Spleen (tissue), 11 donors: Measurements from ENCODE around the gene HTR6. TPM values are rescaled to one million over a fixed set of nuclear protein-coding genes. Genes with fewer than 3 reads are reported as not detected.

ENCODE experiments used
- DNase-seq: peaks from one replicate; pipeline ENCODE4 v3.0.0-alpha.2; 2020
- H3K27ac ChIP-seq, 8 donors: fragments of 200-600 bp; sonication (generic) in 7 of 8; 1 replicate in 4 of 8; 2 replicates in 4 of 8; pipeline versions ENCODE4 v1.5.0 to v1.8.0; 2016 to 2021; ENCODE audit warnings: inconsistent platforms in 4 of 8, mild to moderate bottlenecking in 4 of 8, moderate library complexity in 1 of 8
- H3K27me3 ChIP-seq, 7 donors: fragments of 200-600 bp; sonication (generic) in 6 of 7; replicated peaks in 1 of 7; 1 replicate in 4 of 7; 2 replicates in 3 of 7; pipeline versions ENCODE4 v1.5.0 to v1.8.0; 2016 to 2021; ENCODE audit warnings: inconsistent platforms in 3 of 7, mild to moderate bottlenecking in 1 of 7
- H3K36me3 ChIP-seq, 6 donors: fragments of 200-600 bp; sonication (generic) in 5 of 6; 1 replicate in 4 of 6; 2 replicates in 2 of 6; pipeline versions ENCODE4 v1.5.0 to v1.8.0; 2016 to 2021; ENCODE audit warnings: inconsistent platforms in 2 of 6
- H3K4me1 ChIP-seq, 6 donors: fragments of 200-600 bp; sonication (generic) in 5 of 6; 1 replicate in 3 of 6; 2 replicates in 3 of 6; pipeline versions ENCODE4 v1.5.0 to v1.8.0; 2016 to 2021; ENCODE audit warnings: inconsistent platforms in 3 of 6
- H3K4me3 ChIP-seq, 8 donors: fragments of 200-600 bp; sonication (generic) in 7 of 8; 1 replicate in 4 of 8; 2 replicates in 4 of 8; pipeline versions ENCODE4 v1.5.0 to v1.8.0; 2016 to 2021; ENCODE audit warnings: inconsistent platforms in 4 of 8, mild to moderate bottlenecking in 4 of 8, moderate library complexity in 2 of 8
- H3K9me3 ChIP-seq, 8 donors: fragments of 200-600 bp; sonication (generic) in 7 of 8; 1 replicate in 4 of 8; 2 replicates in 4 of 8; pipeline versions ENCODE4 v1.5.0 to v1.8.0; 2016 to 2021; ENCODE audit warnings: inconsistent platforms in 4 of 8
- POLR2A ChIP-seq, 3 donors: fragments of 450-650 bp; IDR thresholded peaks; one replicate each; pipeline ENCODE4 v1.5.1; 2017; ENCODE audit warnings: antibody characterized with exemption in 3 of 3, mild to moderate bottlenecking in 1 of 3
- POLR2AphosphoS5 ChIP-seq, 3 donors: sonication (generic); formaldehyde crosslinking; IDR thresholded peaks; one replicate each; pipeline ENCODE4 v1.5.1; 2017; ENCODE audit warnings: antibody characterized with exemption in 3 of 3
- WGBS, 5 donors: extraction: QIAGEN DNeasy Blood & Tissue Kit in 3 of 5; methylation state at CpG; one replicate each; pipeline versions ENCODE4 v1.1.5 to v1.1.7; 2013 to 2018; 5-methylcytosine and 5-hydroxymethylcytosine counted together
- intact Hi-C: fragments of 100-400 bp; cut with DNase I; formaldehyde crosslinking; loops from one replicate; pipeline ENCODE4 v1.15.0; 2023; ENCODE audit warnings: low total_unique reads
- polyA plus RNA-seq, 3 donors: library from polyadenylated mRNA; stranded (reverse); fragments of 200-250 nt; gene quantifications; one replicate each; pipeline ENCODE4 v1.2.1, GENCODE V29; 2013
- total RNA-seq, 7 donors: library from RNA; depleted of rRNA in 3 of 7; stranded (reverse); fragments of >200 nt in 3 of 7; fragmentation: NEBNext Ultra II Directional in 4 of 7; extraction: Animal tissue kit (Norgen Biotek cat#: 25700) in 4 of 7; gene quantifications; one replicate each; pipeline versions ENCODE4 v1.1.0 to v1.2.1, GENCODE V29; 2016 to 2021
- TF ChIP-seq, protein P1 (sequence below), 11 experiments: fragments of 200-600 bp in 7 of 11; fragments of 450-650 bp in 4 of 11; sonication (generic) in 4 of 11; IDR thresholded peaks in 8 of 11; conservative IDR thresholded peaks in 3 of 11; 1 replicate in 7 of 11; 2 replicates in 4 of 11; pipeline versions ENCODE4 v1.4.0 to v1.8.0; 2016 to 2021; ENCODE audit warnings: antibody characterized with exemption in 11 of 11, inconsistent platforms in 4 of 11, mild to moderate bottlenecking in 1 of 11
- donor health status: healthy with polysubstance abuse.
- donor health status: DM: no; HTN: no; CAD: no; lungs with moderate emphysema.
- donor health status: DM: no; HTN: no; CAD: no.
- donor health status: Bipolar disorder and iron deficiency.
- donor health status: healthy.
- donor health status: DM: no; HTN: no; CAD: no.
- donor health status: DM: yes; HTN: yes; CAD: no.

HTR6 gene
- total and polyA plus RNA-seq, 10 donors = 0.06 to 0.47 (median 0.13) TPM; not detected in 7

- Histone ChIP-seq H3K9me3 (no peaks in the 10 kb centered on the region), H3K36me3 (peaks cover 0 to 3% (median 0%) of the 10 kb centered on the region in 6 donors), H3K27ac (no peak overlapping the region), H3K4me1 (peaks cover 7 to 37% (median 22%) of the 10 kb centered on the region in 6 donors), H3K4me3 (no peak overlapping the region), H3K27me3 (peaks cover 0 to 4% (median 0%) of the 10 kb centered on the region in 7 donors)
- TF ChIP-seq, protein P1, sequence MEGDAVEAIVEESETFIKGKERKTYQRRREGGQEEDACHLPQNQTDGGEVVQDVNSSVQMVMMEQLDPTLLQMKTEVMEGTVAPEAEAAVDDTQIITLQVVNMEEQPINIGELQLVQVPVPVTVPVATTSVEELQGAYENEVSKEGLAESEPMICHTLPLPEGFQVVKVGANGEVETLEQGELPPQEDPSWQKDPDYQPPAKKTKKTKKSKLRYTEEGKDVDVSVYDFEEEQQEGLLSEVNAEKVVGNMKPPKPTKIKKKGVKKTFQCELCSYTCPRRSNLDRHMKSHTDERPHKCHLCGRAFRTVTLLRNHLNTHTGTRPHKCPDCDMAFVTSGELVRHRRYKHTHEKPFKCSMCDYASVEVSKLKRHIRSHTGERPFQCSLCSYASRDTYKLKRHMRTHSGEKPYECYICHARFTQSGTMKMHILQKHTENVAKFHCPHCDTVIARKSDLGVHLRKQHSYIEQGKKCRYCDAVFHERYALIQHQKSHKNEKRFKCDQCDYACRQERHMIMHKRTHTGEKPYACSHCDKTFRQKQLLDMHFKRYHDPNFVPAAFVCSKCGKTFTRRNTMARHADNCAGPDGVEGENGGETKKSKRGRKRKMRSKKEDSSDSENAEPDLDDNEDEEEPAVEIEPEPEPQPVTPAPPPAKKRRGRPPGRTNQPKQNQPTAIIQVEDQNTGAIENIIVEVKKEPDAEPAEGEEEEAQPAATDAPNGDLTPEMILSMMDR (IDR thresholded peaks at IDR 0.05 in 8 of 11, conservative IDR thresholded peaks at IDR 0.05 in 3 of 11) = no peak
- no peak for TF ChIP-seq POLR2A (IDR thresholded peaks at IDR 0.05)
- no peak for TF ChIP-seq POLR2AphosphoS5 (IDR thresholded peaks at IDR 0.05)
- DNase-seq = no peak
- 89 to 95% (median 93%) methylated on average over 5 of the region's 5 CpGs for whole genome bisulfite sequencing, 5 donors
- intact Hi-C loops = loop anchor here (5.0 kb wide), 2 partner anchors 262 to 472 kb away; no protein-coding TSS in a partner anchor
Observed at GRCh38 chr1:19654386-19654785, 10.3 kb upstream of the HTR6 start.

DNA sequence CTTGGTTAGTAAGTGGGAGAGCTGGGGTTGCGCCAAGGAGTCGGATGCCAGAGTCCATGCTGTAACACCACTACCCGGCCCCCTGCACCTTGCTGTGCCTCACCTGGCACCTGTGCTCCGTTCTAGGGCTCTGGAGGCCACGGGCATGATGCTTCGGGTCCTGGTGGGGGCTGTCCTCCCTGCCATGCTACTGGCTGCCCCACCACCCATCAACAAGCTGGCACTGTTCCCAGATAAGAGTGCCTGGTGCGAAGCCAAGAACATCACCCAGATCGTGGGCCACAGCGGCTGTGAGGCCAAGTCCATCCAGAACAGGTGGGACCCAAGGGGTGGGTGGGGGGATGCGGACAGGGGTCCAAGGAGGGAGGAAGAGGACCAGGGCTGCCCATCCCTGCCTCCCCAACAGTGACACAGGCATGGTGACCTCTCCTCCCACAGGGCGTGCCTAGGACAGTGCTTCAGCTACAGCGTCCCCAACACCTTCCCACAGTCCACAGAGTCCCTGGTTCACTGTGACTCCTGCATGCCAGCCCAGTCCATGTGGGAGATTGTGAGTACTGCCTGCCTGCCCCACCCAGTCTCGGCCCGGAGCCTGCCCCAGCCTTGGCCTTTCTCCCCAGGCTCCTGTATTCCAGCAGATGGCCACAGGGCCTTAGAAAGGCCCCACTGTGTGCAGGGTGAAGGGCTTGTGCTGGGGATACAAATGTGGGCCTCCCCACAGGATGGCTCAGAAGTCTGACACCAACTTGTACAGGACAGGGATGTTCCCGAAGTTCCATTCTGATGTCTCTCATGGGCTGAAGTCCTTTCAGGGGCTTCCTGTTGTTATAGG, 9.6 kb upstream of the HTR6 start:
- H3K27ac ChIP-seq = no peak overlapping the region
- DNase-seq = no peak
- H3K4me1 ChIP-seq = peaks cover 7 to 41% (median 27%) of the 10 kb centered on the region in 6 donors
- TF ChIP-seq POLR2A (IDR thresholded peaks at IDR 0.05) (no peak), POLR2AphosphoS5 (IDR thresholded peaks at IDR 0.05) (no peak)
- TF ChIP-seq, protein P1 (IDR thresholded peaks at IDR 0.05 in 8 of 11, conservative IDR thresholded peaks at IDR 0.05 in 3 of 11) = no peak
- H3K4me3 ChIP-seq = no peak overlapping the region
- WGBS, 5 donors = 72 to 98% (median 88%) methylated on average over 8 to 15 of the region's 15 CpGs
- intact Hi-C loops = loop anchor here (5.0 kb wide), 2 partner anchors 263 to 473 kb away; no protein-coding TSS in a partner anchor
- no peaks in the 10 kb centered on the region for H3K9me3 ChIP-seq
- peaks cover 0 to 6% (median 0%) of the 10 kb centered on the region in 7 donors for H3K27me3 ChIP-seq
- H3K36me3 ChIP-seq = peaks cover 0 to 3% (median 0%) of the 10 kb centered on the region in 6 donors

DNA sequence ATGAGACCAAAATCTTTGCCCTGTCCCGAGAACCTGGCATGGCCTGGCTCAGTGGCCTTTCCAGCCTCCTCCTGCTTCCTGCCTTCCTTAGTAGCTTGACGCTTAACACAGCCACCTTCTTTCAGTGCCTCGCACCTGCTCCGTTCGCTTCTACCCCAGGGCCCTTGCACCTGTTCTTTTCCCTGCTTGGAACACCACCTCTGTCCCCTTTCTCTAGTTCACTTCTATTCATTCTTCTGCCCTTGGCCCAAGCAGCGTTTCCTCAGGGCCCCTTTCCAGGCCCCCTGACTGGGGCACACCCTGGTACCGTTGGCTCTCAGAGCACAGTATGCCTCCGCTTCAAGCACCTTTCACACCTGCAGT, 9.0 kb upstream of the HTR6 start:
- TF ChIP-seq POLR2AphosphoS5 (IDR thresholded peaks at IDR 0.05) = no peak
- TF ChIP-seq, protein P1 (IDR thresholded peaks at IDR 0.05 in 8 of 11, conservative IDR thresholded peaks at IDR 0.05 in 3 of 11) = no peak
- TF ChIP-seq POLR2A (IDR thresholded peaks at IDR 0.05) = no peak
- intact Hi-C loops = no loop called here
- DNase-seq = no peak
- Histone ChIP-seq H3K4me1 (peaks cover 6 to 37% (median 22%) of the 10 kb centered on the region in 6 donors), H3K27me3 (peaks cover 0 to 9% (median 0%) of the 10 kb centered on the region in 7 donors), H3K4me3 (no peak overlapping the region), H3K36me3 (peaks cover 0 to 3% (median 0%) of the 10 kb centered on the region in 6 donors), H3K9me3 (no peaks in the 10 kb centered on the region), H3K27ac (no peak overlapping the region)
- 75 to 84% (median 83%) methylated on average over 8 of the region's 8 CpGs for WGBS, 5 donors

DNA sequence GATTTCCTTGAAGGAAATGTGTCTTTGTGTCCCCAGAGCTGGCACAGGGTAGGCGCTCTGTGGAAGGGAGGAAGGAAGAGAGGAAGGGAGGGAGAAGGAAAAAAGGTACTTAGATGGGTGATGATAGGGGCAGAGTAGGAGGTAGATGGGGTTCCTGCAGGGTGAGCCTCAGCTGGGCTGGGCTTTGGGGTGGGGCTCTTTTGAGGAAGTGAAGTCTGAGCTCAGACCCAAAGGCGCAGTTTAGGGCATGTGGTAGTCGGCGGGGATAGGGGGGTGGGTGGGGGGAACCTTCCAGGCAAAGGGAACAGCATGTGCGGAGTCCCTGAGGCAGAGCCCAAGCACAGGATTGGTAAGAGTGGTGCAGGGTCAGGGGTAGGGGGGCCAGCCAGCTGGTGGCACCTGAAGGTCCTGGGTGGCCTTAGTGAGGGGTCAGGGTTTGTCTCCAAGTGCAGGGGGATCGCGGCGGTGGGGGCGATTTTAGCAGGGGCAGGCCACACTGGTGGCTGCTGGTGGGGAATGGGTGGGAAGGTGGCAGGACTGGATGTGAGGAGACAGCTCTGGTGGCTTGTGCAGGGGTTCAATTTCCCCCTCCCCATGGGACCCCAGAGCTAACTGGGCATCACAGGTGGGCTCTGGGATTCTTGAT, 8.4 kb upstream of the HTR6 start:
- H3K4me3 ChIP-seq = no peak overlapping the region
- H3K27ac ChIP-seq = no peak overlapping the region
- TF ChIP-seq POLR2A (IDR thresholded peaks at IDR 0.05) (no peak), POLR2AphosphoS5 (IDR thresholded peaks at IDR 0.05) (no peak)
- TF ChIP-seq, protein P1 (IDR thresholded peaks at IDR 0.05 in 8 of 11, conservative IDR thresholded peaks at IDR 0.05 in 3 of 11) = no peak
- DNase-seq = no peak
- peaks cover under 1 to 31% (median 17%) of the 10 kb centered on the region in 6 donors for H3K4me1 ChIP-seq
- peaks cover 0 to 15% (median 0%) of the 10 kb centered on the region in 7 donors for H3K27me3 ChIP-seq
- intact Hi-C loops = no loop called here
- peaks cover 0 to 3% (median 0%) of the 10 kb centered on the region in 6 donors for H3K36me3 ChIP-seq
- H3K9me3 ChIP-seq = no peaks in the 10 kb centered on the region
- WGBS, 5 donors = 81 to 84% (median 82%) methylated on average over 9 of the region's 9 CpGs
